Liver (tissue), 9 donors: ENCODE measurements around the gene NUP42. TPM values are rescaled to one million over a fixed set of nuclear protein-coding genes. Genes with fewer than 3 reads are reported as not detected.

ENCODE experiments used
- DNase-seq: peaks from one replicate; pipeline ENCODE4 v3.0.0-alpha.2; 2017; ENCODE audit warnings: low spot score
- H3K27ac ChIP-seq, 2 donors: one replicate each; pipeline ENCODE4 v1.7.0; 2013; ENCODE audit warnings: inconsistent platforms in 2 of 2, low read length in 2 of 2, control low read depth in 1 of 2, low read depth in 1 of 2, mild to moderate bottlenecking in 1 of 2
- H3K27me3 ChIP-seq, 4 donors: one replicate each; pipeline versions ENCODE4 v1.6.1 to v1.7.0; 2013; ENCODE audit warnings: low read length in 3 of 4, inconsistent platforms in 1 of 4, mild to moderate bottlenecking in 1 of 4, moderate library complexity in 1 of 4; ENCODE audit not compliant: control insufficient read depth in 4 of 4, insufficient read depth in 4 of 4
- H3K36me3 ChIP-seq, 4 donors: one replicate each; pipeline versions ENCODE4 v1.6.1 to v1.7.0; 2013; ENCODE audit warnings: low read length in 3 of 4, mild to moderate bottlenecking in 3 of 4, low read depth in 1 of 4, moderate library complexity in 1 of 4; ENCODE audit not compliant: control insufficient read depth in 4 of 4, insufficient read depth in 3 of 4
- H3K4me1 ChIP-seq, 4 donors: one replicate each; pipeline versions ENCODE4 v1.6.1 to v1.7.0; 2013; ENCODE audit warnings: low read length in 3 of 4, mild to moderate bottlenecking in 3 of 4, moderate library complexity in 1 of 4; ENCODE audit not compliant: control insufficient read depth in 4 of 4, insufficient read depth in 4 of 4
- H3K4me3 ChIP-seq, 3 donors: one replicate each; pipeline versions ENCODE4 v1.6.1 to v1.7.0; 2013; ENCODE audit warnings: low read length in 3 of 3, control low read depth in 1 of 3, low read depth in 1 of 3, mild to moderate bottlenecking in 1 of 3
- H3K9ac ChIP-seq, 2 donors: one replicate each; pipeline ENCODE4 v1.7.0; 2013; ENCODE audit warnings: low read length in 2 of 2, mild to moderate bottlenecking in 2 of 2, moderate library complexity in 2 of 2, control low read depth in 1 of 2, low read depth in 1 of 2
- H3K9me3 ChIP-seq, 4 donors: one replicate each; pipeline versions ENCODE4 v1.6.1 to v1.7.0; 2013; ENCODE audit warnings: low read length in 3 of 4; ENCODE audit not compliant: control insufficient read depth in 4 of 4
- ATF3 ChIP-seq: IDR thresholded peaks from 2 replicates; pipeline ENCODE4 v1.6.1; 2016; ENCODE audit warnings: antibody characterized with exemption
- CTCF ChIP-seq: fragments of 150-350 bp; IDR thresholded peaks from 2 replicates; pipeline ENCODE4 v1.5.1; 2017; ENCODE audit warnings: improper control_type of control experiment, low read depth, low read length; ENCODE audit not compliant: missing input control
- EGR1 ChIP-seq, 2 donors: IDR thresholded peaks; 2 replicates each; pipeline ENCODE4 v1.6.1; 2016 to 2018; ENCODE audit warnings: antibody characterized with exemption in 2 of 2, low read depth in 2 of 2
- FOXA1 ChIP-seq: IDR thresholded peaks from 2 replicates; pipeline ENCODE4 v1.6.1; 2016; ENCODE audit warnings: antibody characterized with exemption
- FOXA2 ChIP-seq: IDR thresholded peaks from 2 replicates; pipeline ENCODE4 v1.6.1; 2016; ENCODE audit warnings: antibody characterized with exemption
- GABPA ChIP-seq, 2 donors: IDR thresholded peaks in 1 of 2; conservative IDR thresholded peaks in 1 of 2; 2 replicates each; pipeline ENCODE4 v1.6.1; 2016; ENCODE audit warnings: antibody characterized with exemption in 2 of 2, mild to moderate bottlenecking in 1 of 2, moderate library complexity in 1 of 2
- HNF4A ChIP-seq, 2 donors: conservative IDR thresholded peaks; 2 replicates each; pipeline ENCODE4 v1.6.1; 2016; ENCODE audit warnings: antibody characterized with exemption in 2 of 2, mild to moderate bottlenecking in 2 of 2
- HNF4G ChIP-seq: IDR thresholded peaks from 2 replicates; pipeline ENCODE4 v1.6.1; 2016; ENCODE audit warnings: antibody characterized with exemption
- JUND ChIP-seq, 2 donors: IDR thresholded peaks; 2 replicates each; pipeline ENCODE4 v1.6.1; 2016; ENCODE audit warnings: antibody characterized with exemption in 2 of 2
- MAX ChIP-seq: IDR thresholded peaks from 2 replicates; pipeline ENCODE4 v1.6.1; 2016; ENCODE audit warnings: antibody characterized with exemption
- NR2F2 ChIP-seq: IDR thresholded peaks from 2 replicates; pipeline ENCODE4 v1.6.1; 2016; ENCODE audit warnings: antibody characterized with exemption
- RAD21 ChIP-seq, 2 donors: IDR thresholded peaks; 2 replicates each; pipeline ENCODE4 v1.6.1; 2016; ENCODE audit warnings: antibody characterized with exemption in 2 of 2, mild to moderate bottlenecking in 2 of 2
- RXRA ChIP-seq, 2 donors: IDR thresholded peaks; 2 replicates each; pipeline ENCODE4 v1.6.1; 2017 to 2018; ENCODE audit warnings: antibody characterized with exemption in 2 of 2, mild to moderate bottlenecking in 1 of 2
- SP1 ChIP-seq: IDR thresholded peaks from 2 replicates; pipeline ENCODE4 v1.6.1; 2018; ENCODE audit warnings: antibody characterized with exemption, mild to moderate bottlenecking
- TAF1 ChIP-seq: conservative IDR thresholded peaks from 2 replicates; pipeline ENCODE4 v1.6.1; 2016; ENCODE audit warnings: antibody characterized with exemption, mild to moderate bottlenecking
- YY1 ChIP-seq: IDR thresholded peaks from 2 replicates; pipeline ENCODE4 v1.6.1; 2016; ENCODE audit warnings: antibody characterized with exemption, mild to moderate bottlenecking
- ZBTB33 ChIP-seq: IDR thresholded peaks from 2 replicates; pipeline ENCODE4 v1.6.1; 2016; ENCODE audit warnings: antibody characterized with exemption
- WGBS: extraction: QIAGEN DNeasy Blood & Tissue Kit; methylation state at CpG from one replicate; pipeline ENCODE4 v1.1.7; 2013; 5-methylcytosine and 5-hydroxymethylcytosine counted together
- polyA plus RNA-seq, 2 donors: library from polyadenylated mRNA; stranded (reverse) in 1 of 2; unstranded in 1 of 2; fragments of 200-250 nt in 1 of 2; fragments of >200 nt in 1 of 2; fragmentation: Nextera tagmentation in 1 of 2; extraction: Ambion mirVana in 1 of 2; gene quantifications; one replicate each; pipeline versions ENCODE4 v1.2.1 to v1.2.3, GENCODE V29; 2013 to 2015
- total RNA-seq, 2 donors: library from RNA; depleted of rRNA; stranded (reverse); fragments of >200 nt; gene quantifications; one replicate each; pipeline ENCODE4 v1.2.3, GENCODE V29; 2014
- TF ChIP-seq, protein P1 (sequence below): IDR thresholded peaks from 2 replicates; pipeline ENCODE4 v1.6.1; 2016; ENCODE audit warnings: antibody characterized with exemption, mild to moderate bottlenecking
- donor health status: healthy.
- donor health status: healthy.
- donor health status: healthy.
- donor health status: healthy.
- donor health status: healthy.

NUP42 gene
- total and polyA plus RNA-seq, 4 donors = 11.9 to 35.8 (median 18.3) TPM

GRCh38 chr7:23161482-23161881, 20.4 kb upstream of the NUP42 start:
- Histone ChIP-seq H3K9me3 (no peaks in the 10 kb centered on the region), H3K4me1 (no peaks in the 10 kb centered on the region), H3K27me3 (no peaks in the 10 kb centered on the region), H3K9ac (no peak overlapping the region), H3K36me3 (peaks cover 0 to 4% (median under 1%) of the 10 kb centered on the region in 4 donors), H3K27ac (no peak overlapping the region), H3K4me3 (no peak overlapping the region)
- 98% methylated on average over 1 of the region's 1 CpG for WGBS
- TF ChIP-seq NR2F2 (no peak), RAD21 (IDR thresholded peaks at IDR 0.05) (no peak), CTCF (no peak), TAF1 (no peak), SP1 (no peak), ZBTB33 (no peak), RXRA (IDR thresholded peaks at IDR 0.05) (no peak), FOXA2 (no peak), ATF3 (no peak), MAX (no peak), JUND (IDR thresholded peaks at IDR 0.05) (no peak), HNF4A (conservative IDR thresholded peaks at IDR 0.05) (no peak), EGR1 (IDR thresholded peaks at IDR 0.05; ENCODE audit: low read depth in 2 of 2) (no peak), GABPA (IDR thresholded peaks at IDR 0.05 in 1 of 2, conservative IDR thresholded peaks at IDR 0.05 in 1 of 2) (no peak), FOXA1 (no peak), YY1 (no peak), HNF4G (no peak)
- TF ChIP-seq, protein P1, sequence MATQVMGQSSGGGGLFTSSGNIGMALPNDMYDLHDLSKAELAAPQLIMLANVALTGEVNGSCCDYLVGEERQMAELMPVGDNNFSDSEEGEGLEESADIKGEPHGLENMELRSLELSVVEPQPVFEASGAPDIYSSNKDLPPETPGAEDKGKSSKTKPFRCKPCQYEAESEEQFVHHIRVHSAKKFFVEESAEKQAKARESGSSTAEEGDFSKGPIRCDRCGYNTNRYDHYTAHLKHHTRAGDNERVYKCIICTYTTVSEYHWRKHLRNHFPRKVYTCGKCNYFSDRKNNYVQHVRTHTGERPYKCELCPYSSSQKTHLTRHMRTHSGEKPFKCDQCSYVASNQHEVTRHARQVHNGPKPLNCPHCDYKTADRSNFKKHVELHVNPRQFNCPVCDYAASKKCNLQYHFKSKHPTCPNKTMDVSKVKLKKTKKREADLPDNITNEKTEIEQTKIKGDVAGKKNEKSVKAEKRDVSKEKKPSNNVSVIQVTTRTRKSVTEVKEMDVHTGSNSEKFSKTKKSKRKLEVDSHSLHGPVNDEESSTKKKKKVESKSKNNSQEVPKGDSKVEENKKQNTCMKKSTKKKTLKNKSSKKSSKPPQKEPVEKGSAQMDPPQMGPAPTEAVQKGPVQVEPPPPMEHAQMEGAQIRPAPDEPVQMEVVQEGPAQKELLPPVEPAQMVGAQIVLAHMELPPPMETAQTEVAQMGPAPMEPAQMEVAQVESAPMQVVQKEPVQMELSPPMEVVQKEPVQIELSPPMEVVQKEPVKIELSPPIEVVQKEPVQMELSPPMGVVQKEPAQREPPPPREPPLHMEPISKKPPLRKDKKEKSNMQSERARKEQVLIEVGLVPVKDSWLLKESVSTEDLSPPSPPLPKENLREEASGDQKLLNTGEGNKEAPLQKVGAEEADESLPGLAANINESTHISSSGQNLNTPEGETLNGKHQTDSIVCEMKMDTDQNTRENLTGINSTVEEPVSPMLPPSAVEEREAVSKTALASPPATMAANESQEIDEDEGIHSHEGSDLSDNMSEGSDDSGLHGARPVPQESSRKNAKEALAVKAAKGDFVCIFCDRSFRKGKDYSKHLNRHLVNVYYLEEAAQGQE = no peak
- peak; percentile 53 for DNase-seq
